ENCODE data around the gene CFAP206.

DNA sequence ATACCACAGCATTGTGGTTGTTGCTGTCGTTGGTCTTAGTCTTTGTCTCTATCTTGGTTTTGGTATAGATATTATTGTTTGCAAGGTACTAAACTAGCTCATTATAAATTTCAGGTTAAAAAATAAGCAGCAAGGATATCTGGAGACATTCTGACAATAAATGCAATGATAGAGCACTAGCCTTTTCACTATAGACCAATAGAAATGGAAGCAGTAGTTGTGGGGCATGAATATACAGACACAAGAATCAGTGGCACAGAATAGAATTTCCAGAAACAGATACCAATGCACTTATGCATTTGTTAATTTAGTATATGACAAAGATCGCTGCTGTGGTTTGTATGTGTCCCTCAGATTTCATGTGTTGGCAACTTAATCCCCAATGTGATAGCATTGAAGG, 31.1 kb upstream of the CFAP206 start:
- no peak for TF ChIP-seq POLR2A (IDR thresholded peaks at IDR 0.05)
- no peak for TF ChIP-seq CTCF (IDR thresholded peaks at IDR 0.05)
